HG03066 (cell line): Measurements from ENCODE around the gene DDX50.
"Not testable (repeated sequence)": the region's sequence is repeated elsewhere in the genome, so short reads cannot be mapped to it uniquely, and the experiment has no call there.

Experiments used
- ATAC-seq: cut with Tn5 transposase; IDR thresholded peaks from one replicate; pipeline ENCODE4 v1.9.1; 2021; ENCODE audit warnings: low read depth; ENCODE audit not compliant: unreplicated experiment

Gene DDX50

GRCh38 chr10:68900427-68901104, 549 bp upstream of the DDX50 start:
- ATAC-seq: peak; percentile 38

- no peak for ATAC-seq
Measured at GRCh38 chr10:68902382-68902781, 1.3 kb downstream of the DDX50 start.

- ATAC-seq: no peak
Measured at GRCh38 chr10:68924593-68924992, 23.5 kb downstream of the DDX50 start.

GRCh38 chr10:68925489-68925888, 24.4 kb downstream of the DDX50 start:
- ATAC-seq: no peak

GRCh38 chr10:68929157-68929556, 28.0 kb downstream of the DDX50 start:
- ATAC-seq: not testable (repeated sequence)

GRCh38 chr10:68929888-68930287, 28.8 kb downstream of the DDX50 start:
- ATAC-seq: not testable (repeated sequence)

GRCh38 chr10:68932860-68933259, 31.7 kb downstream of the DDX50 start:
- ATAC-seq: not testable (repeated sequence)

GRCh38 chr10:68934994-68935393, 33.9 kb downstream of the DDX50 start:
- ATAC-seq: no peak

- ATAC-seq: no peak
Measured at GRCh38 chr10:68938117-68938516, 37.0 kb downstream of the DDX50 start.

GRCh38 chr10:68938884-68939283, 37.8 kb downstream of the DDX50 start:
- ATAC-seq: no peak

- ATAC-seq: not testable (repeated sequence)
Measured at GRCh38 chr10:68940917-68941316, 39.8 kb downstream of the DDX50 start.

GRCh38 chr10:68950598-68950997, 49.5 kb downstream of the DDX50 start:
- no peak for ATAC-seq

- ATAC-seq: no peak
Measured at GRCh38 chr10:68954904-68955303, 53.8 kb downstream of the DDX50 start.

GRCh38 chr10:68955355-68955831, 54.3 kb downstream of the DDX50 start:
- peak; percentile 8 for ATAC-seq

- peak; percentile 84 for ATAC-seq
Measured at GRCh38 chr10:68955832-68956532, 54.9 kb downstream of the DDX50 start, which contains the start of gene DDX21. DDX21 (plus strand) TSS chr10:68956170; CDS start chr10:68956226, 56 bp downstream.

GRCh38 chr10:68957284-68957615, 56.1 kb downstream of the DDX50 start:
- no peak for ATAC-seq

- ATAC-seq: no peak
Measured at GRCh38 chr10:68957654-68958053, 56.5 kb downstream of the DDX50 start.

- no peak for ATAC-seq
Measured at GRCh38 chr10:68959695-68960527, 58.8 kb downstream of the DDX50 start.

- ATAC-seq: no peak
Measured at GRCh38 chr10:68963151-68963550, 62.0 kb downstream of the DDX50 start.

GRCh38 chr10:68973975-68974374, 72.9 kb downstream of the DDX50 start:
- ATAC-seq: no peak

- ATAC-seq: not testable (repeated sequence)
Measured at GRCh38 chr10:68975936-68976473, 74.9 kb downstream of the DDX50 start.
